ENCODE results near the gene NIF3L1. TPM values are rescaled to one million over a fixed set of nuclear protein-coding genes. Genes with fewer than 3 reads are reported as not detected.

Gene NIF3L1
- total and polyA plus RNA-seq, 2 of the 13 experiments (the other 11 are each of a cell fraction or from before 2014, with no cell fraction given), result 67.9 to 75.2 TPM

Small RNA genes lying within 50 kb of the gene (small RNA-seq; reads per million reads assigned to genes)
- gene RF00019 (ENCODE audit: insufficient read depth in 2 of 3, insufficient read length in 3 of 3, low read depth in 2 of 3, low replicate concordance in 1 of 3) (0 reads per million in 3 experiments), gene RNA5SP115 (ENCODE audit: insufficient read depth in 2 of 3, insufficient read length in 3 of 3, low read depth in 2 of 3, low replicate concordance in 1 of 3) (0 to 0.97 (median 0) reads per million in 3 experiments), gene RNU6-312P (ENCODE audit: insufficient read depth in 2 of 3, insufficient read length in 3 of 3, low read depth in 2 of 3, low replicate concordance in 1 of 3) (0 reads per million in 3 experiments), gene RNU6-762P (ENCODE audit: insufficient read depth in 2 of 3, insufficient read length in 3 of 3, low read depth in 2 of 3, low replicate concordance in 1 of 3) (0 reads per million in 3 experiments)

Other genes with a start within 250 kb of the NIF3L1 start
- 384 and 709 TPM in 2 replicates for gene BZW1, start 77.5 kb upstream of the NIF3L1 start, total RNA-seq (2016; rRNA removed; fragmentation: Illumina TruSeq; extraction: Trizol)
- gene BZW1, start 77.5 kb upstream of the NIF3L1 start, polyA plus RNA-seq (2011; rRNA removed), result 102 and 106 TPM in 2 replicates
- 35.2 and 66.6 TPM in 2 replicates for gene CLK1, start 24.7 kb upstream of the NIF3L1 start, total RNA-seq (2016; rRNA removed; fragmentation: Illumina TruSeq; extraction: Trizol)
- 82.4 and 101 TPM in 2 replicates for gene CLK1, start 24.7 kb upstream of the NIF3L1 start, polyA plus RNA-seq (2011; rRNA removed)
- gene PPIL3, start 294 bp upstream of the NIF3L1 start, total RNA-seq (2016; rRNA removed; fragmentation: Illumina TruSeq; extraction: Trizol), result 98.7 and 126 TPM in 2 replicates
- 81.8 and 107 TPM in 2 replicates for gene PPIL3, start 294 bp upstream of the NIF3L1 start, polyA plus RNA-seq (2011; rRNA removed)
- 58.3 and 73.5 TPM in 2 replicates for gene ORC2, start 74.3 kb downstream of the NIF3L1 start, total RNA-seq (2016; rRNA removed; fragmentation: Illumina TruSeq; extraction: Trizol)
- gene ORC2, start 74.3 kb downstream of the NIF3L1 start, polyA plus RNA-seq (2011; rRNA removed), result 17.8 and 19.3 TPM in 2 replicates
- gene HYCC2, start 182.3 kb downstream of the NIF3L1 start, total RNA-seq (2016; rRNA removed; fragmentation: Illumina TruSeq; extraction: Trizol), result 13.9 and 21.5 TPM in 2 replicates
- 4.2 and 4.7 TPM in 2 replicates for gene HYCC2, start 182.3 kb downstream of the NIF3L1 start, polyA plus RNA-seq (2011; rRNA removed)
- 159 and 209 TPM in 2 replicates for gene NDUFB3, start 182.6 kb downstream of the NIF3L1 start, total RNA-seq (2016; rRNA removed; fragmentation: Illumina TruSeq; extraction: Trizol)
- gene NDUFB3, start 182.6 kb downstream of the NIF3L1 start, polyA plus RNA-seq (2011; rRNA removed), result 34.2 and 50.7 TPM in 2 replicates
- gene CFLAR, start 226.8 kb downstream of the NIF3L1 start, total RNA-seq (2016; rRNA removed; fragmentation: Illumina TruSeq; extraction: Trizol), result 92.1 and 109 TPM in 2 replicates
- gene CFLAR, start 226.8 kb downstream of the NIF3L1 start, polyA plus RNA-seq (2011; rRNA removed), result 37.3 and 43.8 TPM in 2 replicates